ENCODE results near the gene C2CD3. TPM values are rescaled to one million over a fixed set of nuclear protein-coding genes. Genes with fewer than 3 reads are reported as not detected.

C2CD3 gene
- total and polyA plus RNA-seq, 10 of the 15 experiments (the other 5 are each of a cell fraction or from before 2014, with no cell fraction given): 2.3 to 24.0 (median 16.3) TPM

DNA sequence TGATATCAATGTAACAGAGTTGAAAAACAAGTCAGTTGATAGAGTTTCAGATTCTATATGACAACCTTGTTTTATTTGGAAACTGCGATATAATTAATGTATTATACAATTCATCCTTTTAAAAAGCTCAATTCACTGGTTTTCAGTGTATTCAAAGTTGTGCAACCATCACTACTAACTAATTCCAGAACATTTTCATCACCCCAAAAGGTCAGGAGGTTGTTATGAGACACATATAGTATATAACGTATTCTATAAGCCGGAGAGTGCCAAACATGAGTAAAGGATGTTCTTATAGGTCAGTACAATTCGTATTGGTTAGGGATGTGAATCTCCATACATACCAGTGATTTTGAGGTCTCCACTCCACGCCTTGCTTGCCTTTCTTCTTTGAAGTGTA, 121.8 kb downstream of the C2CD3 start:
- ATAC-seq: no peak
- Histone ChIP-seq H3K9me3 (replicated peaks; ENCODE audit: control insufficient read depth, insufficient read depth, low read length) (no peaks in the 10 kb centered on the region), H3K27me3 (replicated peaks in 1 of 2; ENCODE audit: control insufficient read depth in 2 of 2, insufficient read depth in 2 of 2, low read length in 1 of 2) (no peaks in the 10 kb centered on the region), H4K20me1 (ENCODE audit: control insufficient read depth, insufficient read depth) (no peaks in the 10 kb centered on the region), H3K4me3 (no peak overlapping the region), H3K36me3 (ENCODE audit: control insufficient read depth in 2 of 2, insufficient read depth in 2 of 2, low read length in 1 of 2) (peaks cover 0 to 5% of the 10 kb centered on the region in 2 experiments; a peak in 2 of 4 replicates), H3K79me2 (ENCODE audit: control insufficient read depth, insufficient read depth, low read length) (no peaks in the 10 kb centered on the region), H3K27ac (ENCODE audit: control insufficient read depth, insufficient read depth) (no peak overlapping the region), H3K4me1 (ENCODE audit: control insufficient read depth, insufficient read depth, low read length) (no peaks in the 10 kb centered on the region), H2AFZ (ENCODE audit: control insufficient read depth, low read depth, low read length) (no peak overlapping the region), H3K4me2 (ENCODE audit: control insufficient read depth, insufficient read depth) (no peak overlapping the region), H3K9ac (ENCODE audit: control insufficient read depth, insufficient read depth, low read length) (no peak overlapping the region)
- intact Hi-C loops (cut with micrococcal nuclease; ENCODE audit: unreplicated experiment): no loop called here
- RAD21 ChIA-PET (ENCODE audit: unreplicated experiment): no interaction called here
- TF ChIP-seq, protein P1, sequence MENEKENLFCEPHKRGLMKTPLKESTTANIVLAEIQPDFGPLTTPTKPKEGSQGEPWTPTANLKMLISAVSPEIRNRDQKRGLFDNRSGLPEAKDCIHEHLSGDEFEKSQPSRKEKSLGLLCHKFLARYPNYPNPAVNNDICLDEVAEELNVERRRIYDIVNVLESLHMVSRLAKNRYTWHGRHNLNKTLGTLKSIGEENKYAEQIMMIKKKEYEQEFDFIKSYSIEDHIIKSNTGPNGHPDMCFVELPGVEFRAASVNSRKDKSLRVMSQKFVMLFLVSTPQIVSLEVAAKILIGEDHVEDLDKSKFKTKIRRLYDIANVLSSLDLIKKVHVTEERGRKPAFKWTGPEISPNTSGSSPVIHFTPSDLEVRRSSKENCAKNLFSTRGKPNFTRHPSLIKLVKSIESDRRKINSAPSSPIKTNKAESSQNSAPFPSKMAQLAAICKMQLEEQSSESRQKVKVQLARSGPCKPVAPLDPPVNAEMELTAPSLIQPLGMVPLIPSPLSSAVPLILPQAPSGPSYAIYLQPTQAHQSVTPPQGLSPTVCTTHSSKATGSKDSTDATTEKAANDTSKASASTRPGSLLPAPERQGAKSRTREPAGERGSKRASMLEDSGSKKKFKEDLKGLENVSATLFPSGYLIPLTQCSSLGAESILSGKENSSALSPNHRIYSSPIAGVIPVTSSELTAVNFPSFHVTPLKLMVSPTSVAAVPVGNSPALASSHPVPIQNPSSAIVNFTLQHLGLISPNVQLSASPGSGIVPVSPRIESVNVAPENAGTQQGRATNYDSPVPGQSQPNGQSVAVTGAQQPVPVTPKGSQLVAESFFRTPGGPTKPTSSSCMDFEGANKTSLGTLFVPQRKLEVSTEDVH (IDR thresholded peaks at IDR 0.05; ENCODE audit: low read depth, partially characterized antibody): no peak
- TF ChIP-seq MEF2A (IDR thresholded peaks at IDR 0.05; ENCODE audit: insufficient read depth, low read depth, low read length): no peak
- TF ChIP-seq, protein P2, sequence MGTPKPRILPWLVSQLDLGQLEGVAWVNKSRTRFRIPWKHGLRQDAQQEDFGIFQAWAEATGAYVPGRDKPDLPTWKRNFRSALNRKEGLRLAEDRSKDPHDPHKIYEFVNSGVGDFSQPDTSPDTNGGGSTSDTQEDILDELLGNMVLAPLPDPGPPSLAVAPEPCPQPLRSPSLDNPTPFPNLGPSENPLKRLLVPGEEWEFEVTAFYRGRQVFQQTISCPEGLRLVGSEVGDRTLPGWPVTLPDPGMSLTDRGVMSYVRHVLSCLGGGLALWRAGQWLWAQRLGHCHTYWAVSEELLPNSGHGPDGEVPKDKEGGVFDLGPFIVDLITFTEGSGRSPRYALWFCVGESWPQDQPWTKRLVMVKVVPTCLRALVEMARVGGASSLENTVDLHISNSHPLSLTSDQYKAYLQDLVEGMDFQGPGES (IDR thresholded peaks at IDR 0.05): no peak
- TF ChIP-seq, protein P3, sequence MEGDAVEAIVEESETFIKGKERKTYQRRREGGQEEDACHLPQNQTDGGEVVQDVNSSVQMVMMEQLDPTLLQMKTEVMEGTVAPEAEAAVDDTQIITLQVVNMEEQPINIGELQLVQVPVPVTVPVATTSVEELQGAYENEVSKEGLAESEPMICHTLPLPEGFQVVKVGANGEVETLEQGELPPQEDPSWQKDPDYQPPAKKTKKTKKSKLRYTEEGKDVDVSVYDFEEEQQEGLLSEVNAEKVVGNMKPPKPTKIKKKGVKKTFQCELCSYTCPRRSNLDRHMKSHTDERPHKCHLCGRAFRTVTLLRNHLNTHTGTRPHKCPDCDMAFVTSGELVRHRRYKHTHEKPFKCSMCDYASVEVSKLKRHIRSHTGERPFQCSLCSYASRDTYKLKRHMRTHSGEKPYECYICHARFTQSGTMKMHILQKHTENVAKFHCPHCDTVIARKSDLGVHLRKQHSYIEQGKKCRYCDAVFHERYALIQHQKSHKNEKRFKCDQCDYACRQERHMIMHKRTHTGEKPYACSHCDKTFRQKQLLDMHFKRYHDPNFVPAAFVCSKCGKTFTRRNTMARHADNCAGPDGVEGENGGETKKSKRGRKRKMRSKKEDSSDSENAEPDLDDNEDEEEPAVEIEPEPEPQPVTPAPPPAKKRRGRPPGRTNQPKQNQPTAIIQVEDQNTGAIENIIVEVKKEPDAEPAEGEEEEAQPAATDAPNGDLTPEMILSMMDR (IDR thresholded peaks at IDR 0.05 in 2 of 3, conservative IDR thresholded peaks at IDR 0.05 in 1 of 3; ENCODE audit: control insufficient read depth in 2 of 3, extremely low read depth in 1 of 3, insufficient read depth in 1 of 3, low read depth in 3 of 3, low read length in 3 of 3): no peak
- TF ChIP-seq TARDBP (IDR thresholded peaks at IDR 0.05; ENCODE audit: borderline replicate concordance): no peak
- no peak for TF ChIP-seq ETV6 (conservative IDR thresholded peaks at IDR 0.05 in 1 of 2, IDR thresholded peaks at IDR 0.05 in 1 of 2; ENCODE audit: borderline replicate concordance in 1 of 2, low read depth in 1 of 2)
- no peak for TF ChIP-seq SREBF1 (IDR thresholded peaks at IDR 0.05; ENCODE audit: low read length)
- no peak for TF ChIP-seq EED (IDR thresholded peaks at IDR 0.05; ENCODE audit: low read depth)
- no peak for TF ChIP-seq TCF3 (IDR thresholded peaks at IDR 0.05; ENCODE audit: borderline replicate concordance, insufficient read depth, low read depth, low read length)
- no peak for TF ChIP-seq NFYB (IDR thresholded peaks at IDR 0.05; ENCODE audit: insufficient read depth, low read depth, low read length)
- TF ChIP-seq EZH2 (IDR thresholded peaks at IDR 0.05; ENCODE audit: borderline replicate concordance, control insufficient read depth, low read depth, low read length): no peak
- no peak for TF ChIP-seq GABPA (IDR thresholded peaks at IDR 0.05; ENCODE audit: low read depth)
- no peak for TF ChIP-seq NR2C1 (IDR thresholded peaks at IDR 0.05)
- no peak for TF ChIP-seq MYC (IDR thresholded peaks at IDR 0.05; ENCODE audit: insufficient read depth, insufficient read length, insufficient replicate concordance, low read length, severe bottlenecking)
- no peak for TF ChIP-seq NBN (IDR thresholded peaks at IDR 0.05)
- no peak for TF ChIP-seq WRNIP1 (IDR thresholded peaks at IDR 0.05; ENCODE audit: borderline replicate concordance, low read depth, low read length)
- SMC1A ChIA-PET (ENCODE audit: uncharacterized antibody, unreplicated experiment): no interaction called here
- POLR2A ChIA-PET: no interaction called here
- WGBS (ENCODE audit: insufficient coverage, insufficient replicate concordance, low lambda C conversion rate, missing lambda C conversion rate): 94% methylated on average over 5 of the region's 5 CpGs
- no TSS peak for BruUV-seq (replicated peaks)
- in situ Hi-C loops (cut with MboI): no loop called here
- no peak for DNase-seq (ENCODE audit: low read depth, low spot score)
- no peak for FAIRE-seq
- CTCF ChIA-PET: no interaction called here
